Globus pallidus (tissue), 1 donor: Measurements from ENCODE around the gene ATRX.
"Not testable (repeated sequence)": the region's sequence is repeated elsewhere in the genome, so short reads cannot be mapped to it uniquely, and the experiment has no call there.

Experiments used
- DNase-seq: peaks from one replicate; pipeline ENCODE4 v3.0.0-alpha.2; 2015; ENCODE audit warnings: low spot score

The ATRX gene

GRCh38 chrX:77740376-77740905 lies 45.6 kb downstream of the ATRX start:
- no peak for DNase-seq

DNA sequence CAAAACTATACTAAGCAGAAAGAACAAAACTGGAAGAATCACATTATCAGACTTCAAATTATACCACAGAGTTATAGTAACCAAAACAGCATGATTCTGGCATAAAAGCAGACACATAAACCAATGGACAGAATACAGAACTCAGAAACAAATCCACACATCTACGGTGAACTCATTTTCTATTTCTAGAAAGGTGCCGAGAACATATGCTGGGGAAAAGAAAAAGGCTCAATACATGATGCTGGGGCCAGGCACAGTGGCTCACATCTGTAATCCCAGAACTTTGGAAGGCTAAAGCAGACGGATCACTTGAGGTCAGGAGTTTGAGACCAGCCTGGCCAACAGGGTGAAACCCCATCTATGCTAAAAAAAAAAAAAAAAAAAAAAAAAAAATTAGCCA lies 52.7 kb downstream of the ATRX start:
- DNase-seq = no peak

DNA sequence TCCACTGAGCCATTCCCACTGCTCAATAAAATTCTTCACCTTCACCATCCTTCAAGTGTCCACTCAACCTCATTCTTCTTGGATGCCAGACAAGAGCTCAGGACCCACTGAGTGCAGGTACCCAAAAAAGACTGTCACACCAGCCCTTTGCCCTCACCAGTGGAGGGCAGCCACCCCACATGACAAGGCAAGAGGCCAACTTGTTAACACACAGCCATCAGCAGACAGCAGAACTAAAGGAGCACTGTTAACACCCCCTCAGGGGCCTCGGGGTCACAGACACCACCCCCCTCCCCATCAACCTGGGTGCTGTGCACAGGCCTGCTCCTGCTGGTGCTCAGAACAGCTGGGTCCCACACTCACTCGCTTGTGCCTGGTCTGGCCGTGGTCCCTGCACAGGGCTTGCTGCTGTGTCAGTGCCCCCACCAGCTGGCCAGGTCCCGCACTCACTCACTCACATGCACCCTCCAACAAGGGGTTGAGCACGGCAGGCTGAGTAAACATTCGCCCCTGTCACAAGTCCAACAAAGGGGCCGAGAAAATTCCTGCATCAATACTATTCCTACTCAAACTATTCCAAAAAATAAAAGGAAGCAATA lies 54.1 kb downstream of the ATRX start:
- DNase-seq = no peak

DNA sequence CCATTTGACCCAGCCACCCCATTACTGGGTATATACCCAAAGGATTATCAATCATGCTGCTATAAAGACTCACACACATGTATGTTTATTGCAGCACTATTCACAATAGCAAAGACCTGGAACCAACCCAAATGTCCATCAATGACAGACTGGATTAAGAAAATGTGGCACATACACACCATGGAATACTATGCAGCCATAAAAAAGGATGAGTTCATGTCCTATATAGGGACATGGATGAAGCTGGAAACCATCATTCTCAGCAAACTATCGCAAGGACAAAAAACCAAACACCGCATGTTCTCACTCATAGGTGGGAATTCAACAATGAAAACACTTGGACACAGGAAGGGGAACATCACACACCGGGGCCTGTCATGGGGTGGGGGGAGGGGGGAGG lies 59.9 kb downstream of the ATRX start:
- DNase-seq = not testable (repeated sequence)

GRCh38 chrX:77723681-77724080 lies 62.3 kb downstream of the ATRX start:
- no peak for DNase-seq

- no peak for DNase-seq
These were observed 66.6 kb downstream of the ATRX start for GRCh38 chrX:77719388-77719787.

DNA sequence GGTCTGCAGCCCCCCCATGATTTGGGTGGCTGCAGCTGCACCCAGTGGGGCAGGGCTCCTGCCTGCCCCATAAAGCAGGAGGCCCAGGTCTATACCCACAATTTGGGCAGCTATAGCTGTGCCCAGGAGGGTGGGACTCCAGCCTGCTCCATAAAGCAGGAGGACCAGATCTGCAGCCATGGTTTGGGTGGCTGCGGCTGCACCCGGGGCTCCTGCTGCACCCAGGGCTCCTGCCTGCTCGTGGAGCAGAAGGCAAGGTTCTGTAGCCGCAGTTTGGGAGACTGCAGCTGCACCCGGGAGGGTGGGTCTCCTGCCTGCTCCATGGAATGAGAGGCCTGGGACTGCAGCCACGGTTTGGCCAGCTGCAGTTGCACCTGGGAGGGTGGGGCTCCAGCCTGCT lies 81.1 kb downstream of the ATRX start:
- DNase-seq = no peak

GRCh38 chrX:77698242-77698641 lies 87.8 kb downstream of the ATRX start:
- no peak for DNase-seq

DNA sequence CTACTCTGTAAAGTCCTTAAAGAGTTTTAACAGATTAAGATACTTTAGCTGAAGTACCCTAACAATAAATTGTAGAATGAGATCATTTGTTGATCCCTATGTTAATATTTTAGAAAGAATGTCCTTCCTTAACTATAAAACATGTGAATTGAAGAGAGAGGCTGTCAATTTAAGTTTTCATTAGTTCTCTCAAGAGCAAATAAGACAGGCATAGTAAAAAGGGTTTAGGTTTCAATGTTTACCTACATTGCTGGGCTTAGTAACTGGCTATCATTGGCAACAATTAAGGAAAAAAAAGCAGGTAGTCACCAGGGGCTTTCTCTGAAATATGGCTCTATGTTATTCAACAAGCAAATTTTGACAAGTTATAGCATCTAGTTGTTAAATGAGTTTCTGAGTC lies 91.5 kb downstream of the ATRX start:
- no peak for DNase-seq

DNA sequence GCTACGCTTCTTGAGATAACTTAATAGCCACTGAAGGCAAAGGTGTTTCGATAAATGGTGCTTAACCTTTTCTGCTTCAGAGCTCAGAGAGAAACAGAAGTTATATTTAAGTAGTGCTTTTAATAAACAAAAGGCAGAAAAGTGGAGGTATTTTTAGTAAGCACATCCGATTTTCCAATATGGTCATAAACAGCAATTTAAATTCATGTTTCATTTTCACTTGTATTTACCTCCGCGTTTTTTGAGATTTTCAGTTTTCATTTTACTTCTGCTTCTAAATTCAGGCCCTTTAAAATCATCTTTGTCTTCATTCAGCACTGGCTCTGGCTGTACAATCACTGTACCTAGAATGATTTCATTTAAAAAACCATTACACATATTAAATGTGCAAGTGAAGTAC lies 92.4 kb downstream of the ATRX start:
- no peak for DNase-seq

- no peak for DNase-seq
These were observed 94.1 kb downstream of the ATRX start for GRCh38 chrX:77691916-77692315.

DNA sequence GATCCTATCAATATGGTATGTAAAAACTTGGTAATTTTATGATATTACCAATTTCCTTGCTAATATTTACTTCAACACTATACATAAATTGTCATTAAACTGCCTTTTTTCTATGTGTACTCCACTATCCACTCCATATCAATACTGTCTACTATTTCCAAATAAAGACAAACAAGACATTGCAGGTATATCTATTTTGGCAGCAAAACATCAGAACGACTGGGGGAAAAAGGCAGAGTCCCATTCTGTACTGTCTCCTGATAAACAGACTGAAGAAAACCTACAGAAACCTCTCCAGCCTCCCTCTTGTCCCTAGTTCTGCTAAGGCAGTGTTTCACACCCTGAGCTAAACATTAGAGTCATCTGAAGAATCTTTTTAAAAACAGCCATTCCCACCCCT lies 96.6 kb downstream of the ATRX start:
- DNase-seq = no peak

- DNase-seq = not testable (repeated sequence)
These were observed 100.3 kb downstream of the ATRX start for GRCh38 chrX:77685683-77686082.

DNA sequence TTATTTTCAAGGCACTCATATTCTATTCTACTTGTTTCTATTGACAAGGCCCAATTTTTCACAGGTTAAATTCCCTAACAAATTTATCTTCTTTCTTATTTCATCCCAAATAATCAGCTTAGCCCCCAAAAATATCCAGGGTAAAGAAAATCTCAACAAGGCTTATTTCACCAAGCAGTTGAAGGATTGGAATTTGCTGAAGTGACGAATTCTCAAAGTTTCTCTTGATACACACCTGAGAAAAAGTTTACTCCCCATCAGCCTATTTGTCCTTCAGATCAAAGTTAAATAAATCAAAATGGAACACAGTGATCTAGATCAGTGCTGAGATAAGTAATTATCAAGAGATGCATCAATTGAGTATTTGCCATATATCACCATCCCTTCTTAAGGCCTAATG lies 106.9 kb downstream of the ATRX start:
- DNase-seq = no peak

DNA sequence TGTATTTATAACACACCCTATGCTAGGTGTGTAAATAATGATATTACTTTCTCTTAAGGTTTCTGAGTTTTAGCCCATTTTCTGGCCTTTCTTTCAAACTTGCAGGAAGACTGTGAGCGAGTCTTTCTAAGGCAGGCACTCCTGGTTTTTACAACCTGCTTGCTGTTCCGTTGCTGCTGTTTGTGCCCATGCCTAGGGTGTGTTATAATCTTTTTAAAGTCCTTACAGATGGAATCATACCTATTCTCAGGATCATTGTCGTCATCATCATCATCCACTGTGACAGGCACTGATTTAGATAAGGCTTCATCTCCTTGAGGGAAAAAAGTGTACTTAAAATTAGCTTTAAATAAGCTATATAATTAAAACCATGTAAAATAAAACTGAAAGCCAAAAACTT lies 110.0 kb downstream of the ATRX start:
- no peak for DNase-seq

GRCh38 chrX:77668391-77669237 lies 117.4 kb downstream of the ATRX start:
- no peak for DNase-seq

- DNase-seq = peak; percentile 30
These were observed 127.1 kb downstream of the ATRX start for GRCh38 chrX:77658886-77659285.

DNA sequence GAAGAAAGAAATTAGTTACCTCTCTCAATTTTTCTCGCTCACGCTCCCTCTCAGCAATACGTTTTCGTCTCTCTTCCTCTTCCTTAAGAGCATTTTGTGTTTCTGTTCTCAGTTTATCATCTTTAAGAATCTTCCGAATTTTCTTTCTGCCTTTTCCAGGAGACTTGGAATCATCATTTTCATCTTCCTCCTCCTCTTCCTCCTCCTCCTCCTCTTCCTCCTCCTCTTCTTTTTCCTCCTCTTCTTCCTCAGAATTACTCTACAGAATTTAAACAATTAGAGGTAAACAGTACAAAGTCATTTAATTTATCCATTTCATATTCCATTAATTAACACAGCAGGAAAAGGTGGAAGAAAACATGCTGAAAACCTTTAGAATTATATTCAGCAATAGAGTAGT lies 133.9 kb downstream of the ATRX start:
- DNase-seq = no peak

DNA sequence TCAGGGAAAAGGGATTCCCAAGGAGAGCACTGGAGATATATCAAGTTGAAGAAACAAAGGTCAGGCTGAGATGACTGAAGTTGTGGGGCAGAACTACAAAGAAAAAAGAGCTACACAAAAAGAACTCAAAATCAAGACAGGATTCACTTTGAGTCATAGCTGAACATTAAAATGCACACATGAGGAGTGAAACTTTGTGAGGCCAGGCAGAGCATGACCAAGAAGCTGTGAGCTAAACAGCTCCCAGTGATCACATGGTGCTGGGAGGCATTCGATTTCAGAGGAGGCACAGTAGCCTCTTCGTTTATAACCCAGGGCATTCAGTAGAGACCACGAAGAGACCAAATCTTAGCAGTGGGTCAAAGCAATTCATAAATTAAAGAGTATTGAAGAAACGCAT lies 145.3 kb downstream of the ATRX start:
- no peak for DNase-seq

- no peak for DNase-seq
These were observed 146.2 kb downstream of the ATRX start for GRCh38 chrX:77639820-77640219.

GRCh38 chrX:77638397-77638796 lies 147.6 kb downstream of the ATRX start:
- DNase-seq = no peak

GRCh38 chrX:77635373-77635772 lies 150.6 kb downstream of the ATRX start:
- DNase-seq = no peak

DNA sequence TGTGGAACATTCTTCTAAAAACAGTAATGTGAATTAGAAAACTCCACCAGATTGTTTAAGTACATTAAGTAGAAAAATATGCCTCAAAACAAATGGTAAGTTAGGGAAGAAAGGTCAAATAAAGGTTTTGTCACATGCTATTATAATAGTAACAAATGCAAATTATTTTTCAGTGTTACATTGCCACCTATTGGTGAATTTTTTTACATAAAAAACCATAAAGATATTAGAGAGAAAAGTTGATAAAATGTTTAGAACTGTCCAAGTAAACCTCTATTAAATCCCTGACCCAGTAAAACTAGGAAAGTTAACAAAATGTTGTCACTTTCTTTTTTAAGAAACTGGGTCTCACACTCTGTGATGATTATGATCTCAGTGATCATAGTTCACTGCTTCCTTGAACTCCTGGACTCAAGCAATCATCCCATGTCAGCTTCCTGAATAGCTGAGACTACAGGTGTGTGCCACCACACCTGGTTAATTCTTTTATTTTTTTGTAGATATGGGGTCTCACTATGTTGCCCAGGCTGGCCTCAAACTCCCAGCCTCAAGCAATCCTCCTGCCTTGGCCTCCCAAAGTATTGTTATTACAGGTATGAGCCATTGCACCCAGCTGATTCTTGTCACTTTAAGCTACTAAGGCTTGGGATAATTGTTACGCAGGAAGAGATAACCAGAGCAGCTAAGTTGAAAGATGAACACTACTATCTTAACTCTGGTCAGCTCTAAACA lies 157.6 kb downstream of the ATRX start:
- DNase-seq = no peak
